ENCODE data around the gene ORM1. TPM values are rescaled to one million over a fixed set of nuclear protein-coding genes. Genes with fewer than 3 reads are reported as not detected.
"Not testable (repeated sequence)": the region's sequence is repeated elsewhere in the genome, so short reads cannot be mapped to it uniquely, and the experiment has no call there.

Gene ORM1
- total RNA-seq, 2 donors from 2014 or later = not detected

DNA sequence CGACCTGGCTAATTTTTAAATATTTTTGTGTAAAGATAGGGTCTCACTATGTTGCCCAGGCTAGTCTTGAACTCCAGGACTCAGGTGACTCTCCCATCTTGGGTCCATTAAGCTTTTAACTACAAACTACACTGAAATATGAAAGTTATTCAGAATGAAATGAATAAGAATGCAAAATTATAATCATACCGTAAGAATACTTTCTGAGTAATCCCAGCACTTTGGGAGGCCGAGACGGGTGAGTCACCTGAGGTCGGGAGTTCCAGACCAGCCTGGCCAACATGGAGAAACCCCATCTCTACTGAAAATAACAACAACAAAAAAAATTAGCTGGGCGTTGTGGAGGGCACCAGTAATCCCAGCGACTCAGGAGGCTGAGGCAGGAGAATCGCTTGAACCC, 1.1 kb upstream of the ORM1 start:
- ATAC-seq (replicated peaks) = peak; percentile 85
- H3K27me3 Mint-ChIP-seq = peaks cover 12% of the 10 kb centered on the region
- no peaks in the 10 kb centered on the region for H3K36me3 Mint-ChIP-seq (ENCODE audit: low read depth)
- peak overlapping the region; percentile 40 for H3K4me3 Mint-ChIP-seq
- H3K27ac Mint-ChIP-seq = peak overlapping the region; percentile 77
- peaks cover 8% of the 10 kb centered on the region for H3K4me1 Mint-ChIP-seq
- H3K9me3 Mint-ChIP-seq = no peaks in the 10 kb centered on the region

DNA sequence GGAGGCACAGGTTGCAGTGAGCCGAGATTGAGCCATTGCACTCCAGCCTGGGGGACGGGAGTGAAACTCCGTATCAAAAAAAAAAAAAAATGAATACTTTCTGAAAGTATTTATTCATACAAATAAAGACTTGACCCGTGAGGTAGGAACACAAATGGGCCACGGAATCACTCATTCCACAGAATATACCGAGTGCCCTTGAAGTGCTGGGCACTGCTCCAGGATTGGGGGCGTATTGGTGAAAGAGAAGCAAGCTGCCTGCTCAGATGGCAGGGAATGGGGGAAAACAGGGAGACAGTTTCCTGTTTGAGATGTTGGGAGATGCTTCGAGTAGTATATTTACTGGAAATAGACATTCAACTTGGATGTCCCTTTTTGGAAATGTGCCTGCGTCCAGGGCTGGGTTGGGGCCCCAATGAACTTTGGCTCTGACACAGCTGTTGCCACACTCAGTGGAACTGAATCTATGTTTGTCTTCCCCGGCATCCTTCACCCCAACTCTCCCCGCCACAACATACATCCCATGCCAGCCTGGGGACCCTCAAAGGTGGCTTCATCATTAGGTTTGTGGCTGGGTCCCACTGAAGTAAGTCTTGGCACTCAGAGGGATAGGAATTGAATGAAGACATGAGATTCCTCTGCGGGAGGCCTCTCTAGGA, 609 bp upstream of the ORM1 start:
- ATAC-seq (replicated peaks) = peak; percentile 60
- H3K9me3 Mint-ChIP-seq; H3K36me3 Mint-ChIP-seq (ENCODE audit: low read depth); H3K4me1 Mint-ChIP-seq: not testable (repeated sequence)
- Mint-ChIP-seq H3K4me3 (peak overlapping the region; percentile 40), H3K27ac (peak overlapping the region; percentile 77), H3K27me3 (peaks cover 12% of the 10 kb centered on the region)

DNA sequence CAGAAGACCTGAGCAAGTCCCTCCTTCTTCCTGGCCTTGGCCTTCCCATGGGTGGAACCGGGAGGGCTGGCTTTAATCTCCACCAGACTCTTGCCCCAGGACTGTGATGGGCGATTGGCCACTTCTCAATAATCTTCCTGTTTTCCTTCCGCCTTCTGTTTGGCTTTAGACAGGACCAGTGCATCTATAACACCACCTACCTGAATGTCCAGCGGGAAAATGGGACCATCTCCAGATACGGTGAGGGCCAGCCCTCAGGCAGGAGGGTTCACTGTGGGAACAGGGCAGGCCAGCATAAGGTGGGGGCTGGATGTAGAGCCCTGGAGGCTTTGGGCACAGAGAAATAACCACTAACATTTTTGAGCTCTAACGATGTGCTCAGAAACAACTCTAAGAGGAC, 951 bp downstream of the ORM1 start:
- H3K27ac Mint-ChIP-seq; H3K4me1 Mint-ChIP-seq; H3K4me3 Mint-ChIP-seq; H3K27me3 Mint-ChIP-seq; H3K36me3 Mint-ChIP-seq (ENCODE audit: low read depth); ATAC-seq (replicated peaks); H3K9me3 Mint-ChIP-seq: not testable (repeated sequence)

DNA sequence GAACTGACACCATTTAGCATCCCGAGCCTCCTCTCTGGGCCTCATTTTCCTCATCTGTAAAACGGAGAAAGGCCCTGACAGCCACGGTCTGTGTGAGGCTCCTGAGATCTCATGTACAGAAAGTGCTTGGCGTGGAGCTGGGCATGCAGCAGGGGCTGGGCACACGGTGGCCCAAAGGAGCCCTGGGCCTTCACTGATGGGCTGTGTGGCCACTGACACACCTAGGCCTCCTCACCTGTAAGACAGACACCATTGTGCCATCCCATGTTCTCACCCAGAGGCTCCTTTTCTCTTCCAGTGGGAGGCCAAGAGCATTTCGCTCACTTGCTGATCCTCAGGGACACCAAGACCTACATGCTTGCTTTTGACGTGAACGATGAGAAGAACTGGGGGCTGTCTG, 1.6 kb downstream of the ORM1 start:
- no peaks in the 10 kb centered on the region for H3K36me3 Mint-ChIP-seq (ENCODE audit: low read depth)
- H3K27ac Mint-ChIP-seq = no peak overlapping the region
- peaks cover 3% of the 10 kb centered on the region for H3K27me3 Mint-ChIP-seq
- H3K4me3 Mint-ChIP-seq = no peak overlapping the region
- peaks cover 8% of the 10 kb centered on the region for H3K4me1 Mint-ChIP-seq
- no peaks in the 10 kb centered on the region for H3K9me3 Mint-ChIP-seq
- ATAC-seq (replicated peaks) = no peak

DNA sequence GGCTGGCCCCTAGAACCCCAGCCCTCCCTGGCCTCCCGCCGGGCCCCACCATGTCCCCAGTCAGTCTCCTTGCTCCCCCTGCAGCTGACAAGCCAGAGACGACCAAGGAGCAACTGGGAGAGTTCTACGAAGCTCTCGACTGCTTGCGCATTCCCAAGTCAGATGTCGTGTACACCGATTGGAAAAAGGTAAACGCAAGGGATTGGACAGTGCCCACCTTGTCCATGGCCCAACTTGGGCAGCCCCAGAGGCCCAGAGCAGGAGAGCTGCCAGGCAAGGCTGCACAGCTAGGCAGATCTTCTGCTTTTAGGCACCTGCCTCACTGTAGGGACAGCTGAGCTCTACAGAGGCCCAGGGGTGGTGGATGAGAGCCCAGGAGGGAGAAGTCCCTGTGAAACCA, 2.1 kb downstream of the ORM1 start:
- not testable (repeated sequence) for H3K27me3 Mint-ChIP-seq; H3K9me3 Mint-ChIP-seq; H3K4me3 Mint-ChIP-seq; H3K27ac Mint-ChIP-seq; ATAC-seq (replicated peaks); H3K36me3 Mint-ChIP-seq (ENCODE audit: low read depth); H3K4me1 Mint-ChIP-seq

DNA sequence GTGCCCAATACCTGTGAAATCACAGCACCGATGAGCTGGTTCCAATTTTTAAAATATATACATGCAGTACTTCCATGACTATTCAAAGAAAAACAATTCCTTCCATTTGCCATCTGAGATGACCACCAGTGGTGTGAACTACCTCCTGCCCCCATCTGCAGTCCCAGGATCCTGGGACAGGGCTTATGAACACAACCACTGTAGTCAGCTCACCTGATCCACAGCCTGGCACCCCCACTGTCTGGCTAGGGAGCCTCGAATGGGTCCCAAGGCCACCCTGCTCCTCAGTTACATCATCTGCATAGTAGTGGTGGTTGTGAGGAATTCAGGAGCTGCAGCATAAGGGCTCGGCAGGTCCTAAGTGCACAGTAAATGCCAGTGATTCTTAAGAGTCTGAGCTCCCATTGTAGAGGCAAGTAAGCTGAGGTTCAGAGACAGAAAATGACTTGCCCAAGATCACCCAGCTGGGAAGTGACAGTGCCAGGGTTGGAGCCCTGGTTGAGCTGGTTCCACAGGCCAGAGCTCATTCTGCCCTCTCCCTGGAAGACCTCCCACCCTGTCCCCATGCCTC, 2.9 kb downstream of the ORM1 start:
- not testable (repeated sequence) for H3K27ac Mint-ChIP-seq; H3K36me3 Mint-ChIP-seq (ENCODE audit: low read depth); H3K27me3 Mint-ChIP-seq; H3K4me3 Mint-ChIP-seq; H3K9me3 Mint-ChIP-seq; ATAC-seq (replicated peaks); H3K4me1 Mint-ChIP-seq

DNA sequence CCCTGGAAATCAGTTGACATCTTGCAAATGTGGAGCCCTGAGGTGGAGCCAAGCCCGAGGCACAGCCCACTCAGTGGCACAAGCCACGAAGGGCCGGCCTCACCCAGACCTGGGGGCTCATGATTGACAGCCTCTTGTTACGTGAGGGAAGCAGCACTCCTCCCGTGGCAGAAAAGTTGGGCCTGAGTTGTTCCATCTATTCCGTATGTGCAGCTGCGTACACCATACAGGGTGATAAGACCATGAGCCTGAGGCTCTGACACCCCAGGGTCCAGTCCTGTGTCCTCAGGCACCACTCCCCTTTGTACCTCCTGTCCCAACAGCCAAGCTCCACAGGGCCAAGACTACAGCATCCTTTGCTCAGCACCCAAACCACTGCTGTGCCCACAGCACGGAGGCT, 4.9 kb downstream of the ORM1 start:
- no peaks in the 10 kb centered on the region for H3K27me3 Mint-ChIP-seq
- no peaks in the 10 kb centered on the region for H3K9me3 Mint-ChIP-seq
- no peaks in the 10 kb centered on the region for H3K36me3 Mint-ChIP-seq (ENCODE audit: low read depth)
- no peak overlapping the region for H3K27ac Mint-ChIP-seq
- ATAC-seq (replicated peaks) = no peak
- no peak overlapping the region for H3K4me3 Mint-ChIP-seq
- no peaks in the 10 kb centered on the region for H3K4me1 Mint-ChIP-seq

DNA sequence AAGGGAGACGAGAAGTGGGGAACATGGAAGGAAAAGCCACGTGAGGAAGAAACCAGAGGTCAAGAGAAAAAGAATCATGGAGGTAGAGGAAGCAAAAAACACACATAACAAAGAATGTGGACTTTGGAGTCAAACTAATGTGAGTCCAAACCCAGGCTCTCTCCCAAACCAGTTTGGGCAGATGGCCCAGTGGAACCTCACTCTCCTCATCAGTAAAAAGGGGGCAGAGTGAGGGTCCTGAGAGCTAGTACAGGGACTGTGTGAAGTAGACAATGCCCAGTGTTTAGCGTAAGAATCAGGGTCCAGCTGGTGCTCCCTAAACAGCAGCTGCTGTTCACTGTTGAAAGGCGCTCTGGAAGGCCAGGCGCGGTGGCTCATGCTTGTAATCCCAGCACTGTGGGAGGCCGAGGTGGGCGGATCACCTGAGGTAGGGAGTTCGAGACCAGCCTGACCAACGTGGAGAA, 5.5 kb downstream of the ORM1 start:
- H3K9me3 Mint-ChIP-seq; H3K4me3 Mint-ChIP-seq; H3K27me3 Mint-ChIP-seq; H3K27ac Mint-ChIP-seq; H3K4me1 Mint-ChIP-seq; H3K36me3 Mint-ChIP-seq (ENCODE audit: low read depth); ATAC-seq (replicated peaks): not testable (repeated sequence)

DNA sequence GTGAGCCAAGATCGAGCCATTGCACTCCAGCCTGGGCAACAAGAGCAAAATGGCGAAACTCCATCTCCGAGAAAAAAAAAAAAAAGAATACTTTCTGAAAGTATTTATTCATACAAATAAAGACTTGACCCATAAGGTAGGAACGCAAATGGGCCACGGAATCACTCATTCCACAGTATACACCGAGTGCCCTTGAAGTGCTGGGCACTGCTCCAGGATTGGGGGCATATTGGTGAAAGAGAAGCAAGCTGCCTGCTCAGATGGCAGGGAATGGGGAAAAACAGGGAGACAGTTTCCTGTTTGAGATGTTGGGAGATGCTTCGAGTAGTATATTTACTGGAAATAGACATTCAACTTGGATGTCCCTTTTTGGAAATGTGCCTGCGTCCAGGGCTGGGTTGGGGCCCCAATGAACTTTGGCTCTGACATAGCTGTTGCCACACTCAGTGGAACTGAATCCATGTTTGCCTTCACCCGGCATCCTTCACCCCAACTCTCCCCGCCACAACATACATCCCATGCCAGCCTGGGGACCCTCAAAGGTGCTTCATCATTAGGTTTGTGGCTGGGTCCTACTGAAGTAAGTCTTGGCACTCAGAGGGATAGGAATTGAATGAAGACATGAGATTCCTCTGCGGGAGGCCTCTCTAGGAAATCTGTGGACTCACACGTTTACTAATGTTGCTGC, 6.2 kb downstream of the ORM1 start:
- H3K36me3 Mint-ChIP-seq (ENCODE audit: low read depth) = not testable (repeated sequence)

DNA sequence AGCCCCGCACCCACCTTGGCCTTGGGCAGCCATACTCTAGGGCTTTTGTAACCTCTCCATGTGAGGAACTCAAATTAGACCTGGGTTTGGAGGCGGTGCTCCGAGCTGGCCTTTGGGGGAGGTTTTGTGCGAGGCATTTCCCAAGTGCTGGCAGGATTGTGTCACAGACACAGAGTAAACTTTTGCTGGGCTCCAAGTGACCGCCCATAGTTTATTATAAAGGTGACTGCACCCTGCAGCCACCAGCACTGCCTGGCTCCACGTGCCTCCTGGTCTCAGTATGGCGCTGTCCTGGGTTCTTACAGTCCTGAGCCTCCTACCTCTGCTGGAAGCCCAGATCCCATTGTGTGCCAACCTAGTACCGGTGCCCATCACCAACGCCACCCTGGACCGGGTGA, 6.7 kb downstream of the ORM1 start, which contains the start of gene ORM2:
Gene ORM2 (plus strand): TSS at position 245 of the 398 bp plus-strand sequence. CDS start 36 bp downstream, at position 281.
- H3K36me3 Mint-ChIP-seq (ENCODE audit: low read depth); H3K4me3 Mint-ChIP-seq; H3K27me3 Mint-ChIP-seq; ATAC-seq (replicated peaks); H3K4me1 Mint-ChIP-seq; H3K9me3 Mint-ChIP-seq: not testable (repeated sequence)
- peak within 1 kb of the TSS; percentile 38 for H3K27ac Mint-ChIP-seq

More for the DNA sequence above, 6.2 kb downstream of the ORM1 start:
- ATAC-seq (replicated peaks); H3K27me3 Mint-ChIP-seq; H3K27ac Mint-ChIP-seq; H3K9me3 Mint-ChIP-seq; H3K4me3 Mint-ChIP-seq; H3K4me1 Mint-ChIP-seq: not testable (repeated sequence)

DNA sequence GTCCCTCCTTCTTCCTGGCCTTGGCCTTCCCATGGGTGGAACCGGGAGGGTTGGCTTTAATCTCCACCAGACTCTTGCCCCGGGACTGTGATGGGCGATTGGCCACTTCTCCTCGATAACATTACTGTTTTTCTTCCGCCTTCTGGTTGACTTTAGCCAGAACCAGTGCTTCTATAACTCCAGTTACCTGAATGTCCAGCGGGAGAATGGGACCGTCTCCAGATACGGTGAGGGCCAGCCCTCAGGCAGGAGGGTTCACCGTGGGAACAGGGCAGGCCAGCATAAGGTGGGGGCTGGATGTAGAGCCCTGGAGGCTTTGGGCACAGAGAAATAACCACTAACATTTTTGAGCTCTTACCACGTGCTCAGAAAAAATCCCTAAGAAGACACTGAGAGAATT, 7.7 kb downstream of the ORM1 start:
- Mint-ChIP-seq H3K27ac (peak overlapping the region; percentile 38), H3K9me3 (no peaks in the 10 kb centered on the region), H3K36me3 (ENCODE audit: low read depth) (peaks cover 14% of the 10 kb centered on the region), H3K27me3 (no peaks in the 10 kb centered on the region), H3K4me3 (no peak overlapping the region), H3K4me1 (no peaks in the 10 kb centered on the region)
- no peak for ATAC-seq (replicated peaks)

DNA sequence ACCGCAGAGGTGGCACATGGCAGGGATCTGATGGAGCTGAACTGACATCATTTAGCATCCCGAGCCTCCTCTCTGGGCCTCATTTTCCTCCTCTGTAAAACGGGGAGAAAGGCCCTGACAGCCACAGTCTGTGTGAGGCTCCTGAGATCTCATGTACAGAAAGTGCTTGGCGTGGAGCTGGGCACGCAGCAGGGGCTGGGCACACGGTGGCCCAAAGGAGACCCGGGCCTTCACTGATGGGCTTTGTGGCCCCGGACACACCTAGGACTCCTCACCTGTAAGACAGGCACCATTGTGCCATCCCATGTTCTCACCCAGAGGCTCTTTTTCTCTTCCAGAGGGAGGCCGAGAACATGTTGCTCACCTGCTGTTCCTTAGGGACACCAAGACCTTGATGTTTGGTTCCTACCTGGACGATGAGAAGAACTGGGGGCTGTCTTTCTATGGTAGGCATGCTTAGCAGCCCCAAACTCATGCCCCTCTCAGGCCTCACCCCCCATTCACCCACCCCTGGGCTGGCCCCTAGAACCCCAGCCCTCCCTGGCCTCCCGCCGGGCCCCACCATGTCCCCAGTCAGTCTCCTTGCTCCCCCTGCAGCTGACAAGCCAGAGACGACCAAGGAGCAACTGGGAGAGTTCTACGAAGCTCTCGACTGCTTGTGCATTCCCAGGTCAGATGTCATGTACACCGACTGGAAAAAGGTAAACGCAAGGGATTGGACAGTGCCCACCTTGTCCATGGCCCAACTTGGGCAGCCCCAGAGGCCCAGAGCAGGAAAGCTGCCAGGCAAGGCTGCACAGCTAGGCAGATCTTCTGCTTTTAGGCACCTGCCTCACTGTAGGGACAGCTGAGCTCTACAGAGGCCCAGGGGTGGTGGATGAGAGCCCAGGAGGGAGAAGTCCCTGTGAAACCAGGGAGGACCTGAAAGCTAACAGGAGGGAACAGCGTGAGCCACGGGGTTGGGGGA, 8.6 kb downstream of the ORM1 start:
- H3K27ac Mint-ChIP-seq = peak overlapping the region; percentile 38

DNA sequence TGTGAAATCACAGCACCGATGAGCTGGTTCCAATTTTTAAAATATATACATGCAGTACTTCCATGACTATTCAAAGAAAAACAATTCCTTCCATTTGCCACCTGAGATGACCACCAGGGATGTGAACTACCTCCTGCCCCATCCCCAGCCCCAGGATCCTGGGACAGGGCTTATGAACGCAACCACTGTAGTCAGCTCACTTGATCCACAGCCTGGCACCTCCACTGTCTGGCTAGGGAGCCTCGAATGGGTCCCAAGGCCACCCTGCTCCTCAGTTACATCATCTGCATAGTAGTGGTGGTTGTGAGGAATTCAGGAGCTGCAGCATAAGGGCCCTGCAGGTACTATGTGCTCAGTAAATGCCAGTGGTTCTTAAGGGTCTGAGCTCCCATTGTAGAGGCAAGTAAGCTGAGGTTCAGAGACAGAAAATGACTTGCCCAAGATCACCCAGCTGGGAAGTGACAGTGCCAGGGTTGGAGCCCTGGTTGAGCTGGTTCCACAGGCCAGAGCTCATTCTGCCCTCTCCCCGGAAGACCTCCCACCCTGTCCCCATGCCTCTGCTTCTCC, 9.7 kb downstream of the ORM1 start:
- H3K27ac Mint-ChIP-seq = peak overlapping the region; percentile 72
- not testable (repeated sequence) for H3K4me3 Mint-ChIP-seq, H3K9me3 Mint-ChIP-seq, H3K27me3 Mint-ChIP-seq, H3K4me1 Mint-ChIP-seq
- peaks cover 33% of the 10 kb centered on the region for H3K36me3 Mint-ChIP-seq (ENCODE audit: low read depth)
- peak; percentile 19 for ATAC-seq (replicated peaks)

More for the DNA sequence above, 8.6 kb downstream of the ORM1 start:
- not testable (repeated sequence) for H3K4me3 Mint-ChIP-seq, H3K4me1 Mint-ChIP-seq, H3K27me3 Mint-ChIP-seq, H3K9me3 Mint-ChIP-seq
- ATAC-seq (replicated peaks) = peak; percentile 8
- peaks cover 22% of the 10 kb centered on the region for H3K36me3 Mint-ChIP-seq (ENCODE audit: low read depth)

DNA sequence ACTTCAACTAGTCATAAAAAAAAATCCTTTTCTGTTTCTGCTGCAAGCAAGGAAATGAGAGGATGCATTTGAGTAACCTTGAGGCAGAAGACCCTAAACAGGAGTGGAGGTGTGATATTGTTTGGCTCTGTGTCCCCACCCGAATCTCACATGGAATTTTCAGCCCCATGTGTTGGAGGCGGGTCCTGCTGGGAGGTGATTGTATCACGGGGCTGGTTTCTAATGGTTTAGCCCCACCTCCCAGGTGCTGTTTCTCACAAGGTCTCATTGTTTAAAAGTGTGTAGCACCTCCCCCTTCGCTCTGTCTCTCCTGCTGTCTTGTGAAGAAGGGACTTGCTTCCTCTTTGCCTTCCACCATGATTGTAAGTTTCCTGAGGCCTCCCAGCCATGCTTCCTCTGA, 10.8 kb downstream of the ORM1 start:
- H3K27ac Mint-ChIP-seq; H3K4me3 Mint-ChIP-seq; H3K9me3 Mint-ChIP-seq; H3K27me3 Mint-ChIP-seq; H3K4me1 Mint-ChIP-seq; ATAC-seq (replicated peaks): not testable (repeated sequence)
- peaks cover 44% of the 10 kb centered on the region for H3K36me3 Mint-ChIP-seq (ENCODE audit: low read depth)

Data from activated T-helper 17 cell treated with anti-CD3 and anti-CD28 coated beads, Interleukin-2, amount 50 U/mL, for 72 hours (primary cell).